ENCODE measurements around the gene SESTD1.
"Not testable (repeated sequence)": the region's sequence is repeated elsewhere in the genome, so short reads cannot be mapped to it uniquely, and the experiment has no call there.

Gene SESTD1

DNA sequence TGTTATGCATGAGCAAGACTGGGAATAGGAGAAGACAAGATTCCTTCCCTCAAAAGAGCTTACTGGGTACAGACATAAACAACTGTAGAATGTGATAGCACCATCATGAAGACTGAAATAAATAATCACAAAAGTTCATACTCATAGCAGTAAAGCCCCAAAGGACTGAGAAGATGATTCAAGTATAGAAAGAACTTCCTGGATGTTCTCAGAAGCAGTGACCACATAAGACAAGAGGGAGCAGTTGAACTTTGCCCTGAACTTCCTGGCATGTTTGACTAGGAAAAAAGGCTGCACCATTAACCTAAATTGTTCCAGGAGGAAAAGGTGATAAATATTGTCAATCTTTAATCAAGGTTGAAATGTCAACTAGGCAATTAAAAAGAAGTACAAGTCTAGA is 156.9 kb downstream of the SESTD1 start:
- DNase-seq (ENCODE audit: low read depth in 4 of 4, low spot score in 1 of 4) = no peak

- DNase-seq (ENCODE audit: low read depth in 4 of 4, low spot score in 1 of 4) = no peak
Measured at GRCh38 chr2:179106676-179107428, 157.8 kb downstream of the SESTD1 start.

- no peak for DNase-seq (ENCODE audit: low read depth in 4 of 4, low spot score in 1 of 4)
Measured at GRCh38 chr2:179106342-179106675, 158.3 kb downstream of the SESTD1 start.

- no peak for DNase-seq (ENCODE audit: low read depth in 4 of 4, low spot score in 1 of 4)
Measured at GRCh38 chr2:179104736-179105135, 159.9 kb downstream of the SESTD1 start.

DNA sequence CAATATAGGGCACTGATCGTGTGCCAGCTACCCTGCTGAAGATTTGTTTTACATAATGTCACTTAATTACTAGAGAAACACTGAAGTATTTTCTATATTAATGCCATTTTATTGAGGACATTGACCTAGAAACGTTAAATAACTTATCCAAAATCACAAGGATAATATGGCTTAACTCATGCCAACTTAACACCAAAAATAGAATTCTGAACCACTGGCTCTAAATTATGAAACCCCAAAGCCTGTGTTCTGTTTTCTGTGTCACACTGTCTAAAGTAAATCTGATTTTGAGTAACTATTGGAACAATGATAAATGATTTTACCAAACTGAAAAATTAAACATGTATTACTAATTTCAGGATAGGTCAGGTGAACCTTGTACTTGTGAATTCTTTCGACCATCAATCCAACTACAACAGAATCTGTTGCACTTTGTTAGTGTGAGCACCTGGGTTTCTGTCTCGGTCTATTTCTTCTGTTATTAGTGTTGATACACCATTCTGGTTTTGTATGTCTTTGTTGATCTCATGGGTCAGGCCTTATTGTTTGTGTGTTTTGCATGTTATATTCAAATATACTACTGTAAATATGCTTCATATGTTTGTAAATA is 166.4 kb downstream of the SESTD1 start:
- no peak for DNase-seq (ENCODE audit: low read depth in 4 of 4, low spot score in 1 of 4)

- DNase-seq (ENCODE audit: low read depth in 4 of 4, low spot score in 1 of 4) = no peak
Measured at GRCh38 chr2:179097131-179097530, 167.5 kb downstream of the SESTD1 start.

GRCh38 chr2:179096090-179096489 is 168.5 kb downstream of the SESTD1 start:
- no peak for DNase-seq (ENCODE audit: low read depth in 4 of 4, low spot score in 1 of 4)

GRCh38 chr2:179092912-179093311 is 171.7 kb downstream of the SESTD1 start:
- not testable (repeated sequence) for DNase-seq (ENCODE audit: low read depth in 4 of 4, low spot score in 1 of 4)

DNA sequence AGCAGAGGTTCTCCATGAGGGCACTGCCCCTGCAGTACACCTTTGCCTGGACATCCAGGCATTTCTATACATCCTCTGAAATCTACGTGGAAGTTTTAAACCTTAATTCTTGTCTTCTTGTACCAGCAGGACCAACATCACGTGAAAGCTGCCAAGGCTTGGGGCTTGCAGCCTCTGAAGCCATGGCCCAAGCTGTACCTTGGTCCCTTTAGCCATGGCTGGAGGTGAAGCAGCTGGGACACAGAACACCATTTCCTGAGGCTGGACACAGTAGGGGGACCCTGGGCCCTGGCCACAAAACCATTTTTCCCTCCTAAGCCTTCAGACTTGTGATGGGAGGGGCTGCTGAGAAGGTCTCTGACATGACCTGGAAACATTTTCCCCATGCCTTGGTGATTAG is 181.9 kb downstream of the SESTD1 start:
- no peak for DNase-seq (ENCODE audit: low read depth in 4 of 4, low spot score in 1 of 4)

DNA sequence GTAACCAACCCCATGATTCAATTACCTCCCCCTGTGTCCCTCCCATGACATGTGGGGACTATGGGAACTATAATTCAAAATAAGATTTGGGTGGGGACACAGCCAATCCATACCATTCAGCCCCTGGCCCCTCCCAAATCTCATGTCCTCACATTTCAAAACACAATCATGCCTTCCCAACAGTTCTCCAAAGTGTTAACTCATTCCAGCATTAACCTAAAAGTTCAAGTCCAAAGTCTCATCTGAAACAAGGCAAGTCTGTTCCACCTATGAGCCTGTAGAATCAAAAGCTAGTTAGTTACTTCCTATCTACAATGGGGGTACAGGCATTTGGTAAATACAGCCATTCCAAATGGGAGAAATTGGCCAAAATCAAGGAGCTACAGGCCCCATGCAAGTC is 182.7 kb downstream of the SESTD1 start:
- DNase-seq (ENCODE audit: low read depth in 4 of 4, low spot score in 1 of 4) = no peak

GRCh38 chr2:179072527-179072926 is 192.1 kb downstream of the SESTD1 start:
- no peak for DNase-seq (ENCODE audit: low read depth in 4 of 4, low spot score in 1 of 4)

GRCh38 chr2:179071810-179072355 is 192.7 kb downstream of the SESTD1 start:
- no peak for DNase-seq (ENCODE audit: low read depth in 4 of 4, low spot score in 1 of 4)

- DNase-seq (ENCODE audit: low read depth in 4 of 4, low spot score in 1 of 4) = no peak
Measured at GRCh38 chr2:179070895-179071294, 193.7 kb downstream of the SESTD1 start.

DNA sequence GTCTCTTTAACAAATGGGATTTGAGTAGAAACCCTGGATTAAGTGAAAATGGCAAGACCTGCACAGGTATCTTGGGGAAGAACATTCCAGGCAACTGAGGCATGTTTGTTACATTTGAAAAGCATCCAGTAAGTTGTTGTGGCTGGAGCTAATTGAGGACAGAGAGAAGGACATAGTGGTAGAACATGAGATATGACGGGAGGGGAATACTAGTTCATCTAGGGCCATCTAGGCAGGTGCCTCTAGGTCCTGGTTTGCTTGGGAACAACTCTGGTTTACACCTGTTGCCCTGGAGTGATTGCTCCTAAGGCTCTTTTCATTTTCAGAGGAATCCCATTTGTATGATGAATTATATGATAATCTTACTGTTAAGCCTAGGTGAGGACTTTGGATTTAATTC is 194.9 kb downstream of the SESTD1 start:
- no peak for DNase-seq (ENCODE audit: low read depth in 4 of 4, low spot score in 1 of 4)

- no peak for DNase-seq (ENCODE audit: low read depth in 4 of 4, low spot score in 1 of 4)
Measured at GRCh38 chr2:179068991-179069643, 195.5 kb downstream of the SESTD1 start.

- no peak for DNase-seq (ENCODE audit: low read depth in 4 of 4, low spot score in 1 of 4)
Measured at GRCh38 chr2:179059026-179059700, 205.5 kb downstream of the SESTD1 start.

DNA sequence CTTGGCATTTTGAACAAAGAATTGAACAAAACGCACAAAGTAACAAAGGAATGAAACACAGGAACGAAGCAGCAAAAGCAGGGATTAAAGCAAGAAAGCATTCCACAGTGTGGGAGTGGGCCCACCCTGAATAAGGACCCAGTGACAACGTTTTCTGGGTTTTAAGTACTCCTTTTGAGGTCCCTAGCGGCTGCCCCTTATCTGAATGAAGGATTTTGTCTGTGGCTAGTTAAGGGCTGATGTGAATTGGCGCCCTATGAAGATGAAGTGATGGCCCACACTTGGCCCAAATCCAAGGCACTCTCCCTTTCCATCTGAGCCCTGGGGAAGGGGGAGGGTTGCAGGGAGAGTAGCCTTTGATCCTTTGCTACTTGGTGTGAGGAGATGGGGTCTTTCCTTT is 206.9 kb downstream of the SESTD1 start:
- DNase-seq (ENCODE audit: low read depth in 4 of 4, low spot score in 1 of 4) = no peak

GRCh38 chr2:179053568-179053967 is 211.1 kb downstream of the SESTD1 start:
- DNase-seq (ENCODE audit: low read depth in 4 of 4, low spot score in 1 of 4) = not testable (repeated sequence)

Data from stimulated activated CD4-positive, alpha-beta T cell treated with anti-CD3 and anti-CD28 coated beads, Interleukin-1b, Interleukin-23, amount 100 ng/mL, for 24 hours (primary cell).